DND-41 (cell line): ENCODE measurements around the gene CHMP4A.

Source experiments
- EZH2 ChIP-seq: IDR thresholded peaks from 3 replicates; pipeline ENCODE4 v1.6.1; 2012; ENCODE audit warnings: borderline replicate concordance, low read depth, mild to moderate bottlenecking, moderate library complexity, low read length, inconsistent platforms; ENCODE audit not compliant: severe bottlenecking
- TF ChIP-seq, protein P1 (sequence below): IDR thresholded peaks from 2 replicates; pipeline ENCODE4 v1.5.1; 2012; ENCODE audit warnings: borderline replicate concordance, low read length, moderate library complexity, mild to moderate bottlenecking; ENCODE audit not compliant: poor library complexity, severe bottlenecking; ENCODE audit errors: extremely low read depth

DNA sequence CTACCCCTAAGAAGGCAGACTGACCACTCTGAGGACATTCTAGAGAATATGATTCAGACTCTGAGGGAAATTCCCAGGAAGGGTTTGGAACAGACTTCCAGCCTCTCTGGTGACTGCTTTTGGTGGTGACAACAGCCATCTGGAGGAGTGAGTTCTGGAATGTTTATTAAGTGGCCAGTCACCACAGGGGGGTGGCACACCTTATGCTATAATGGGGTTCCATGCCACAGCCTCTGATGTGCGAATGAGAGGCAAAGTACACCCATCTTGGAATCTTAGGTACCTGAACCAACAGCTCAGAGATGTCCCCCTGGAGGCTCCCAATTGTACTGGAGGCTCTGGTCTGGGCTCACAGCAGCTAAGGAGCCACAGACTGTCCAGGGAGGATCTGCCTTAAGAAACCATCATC is 38.6 kb upstream of the CHMP4A start:
- TF ChIP-seq, protein P1, sequence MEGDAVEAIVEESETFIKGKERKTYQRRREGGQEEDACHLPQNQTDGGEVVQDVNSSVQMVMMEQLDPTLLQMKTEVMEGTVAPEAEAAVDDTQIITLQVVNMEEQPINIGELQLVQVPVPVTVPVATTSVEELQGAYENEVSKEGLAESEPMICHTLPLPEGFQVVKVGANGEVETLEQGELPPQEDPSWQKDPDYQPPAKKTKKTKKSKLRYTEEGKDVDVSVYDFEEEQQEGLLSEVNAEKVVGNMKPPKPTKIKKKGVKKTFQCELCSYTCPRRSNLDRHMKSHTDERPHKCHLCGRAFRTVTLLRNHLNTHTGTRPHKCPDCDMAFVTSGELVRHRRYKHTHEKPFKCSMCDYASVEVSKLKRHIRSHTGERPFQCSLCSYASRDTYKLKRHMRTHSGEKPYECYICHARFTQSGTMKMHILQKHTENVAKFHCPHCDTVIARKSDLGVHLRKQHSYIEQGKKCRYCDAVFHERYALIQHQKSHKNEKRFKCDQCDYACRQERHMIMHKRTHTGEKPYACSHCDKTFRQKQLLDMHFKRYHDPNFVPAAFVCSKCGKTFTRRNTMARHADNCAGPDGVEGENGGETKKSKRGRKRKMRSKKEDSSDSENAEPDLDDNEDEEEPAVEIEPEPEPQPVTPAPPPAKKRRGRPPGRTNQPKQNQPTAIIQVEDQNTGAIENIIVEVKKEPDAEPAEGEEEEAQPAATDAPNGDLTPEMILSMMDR: no peak
- no peak for TF ChIP-seq EZH2
